Measurements from ENCODE around the gene PPARG.

PPARG gene

GRCh38 chr3:12313519-12313918 lies 24.6 kb downstream of the PPARG start:
- no peak for DNase-seq

GRCh38 chr3:12316253-12316652 lies 27.4 kb downstream of the PPARG start:
- DNase-seq = no peak

GRCh38 chr3:12316729-12317351 lies 28.0 kb downstream of the PPARG start:
- DNase-seq = no peak

- no peak for DNase-seq
These were observed 29.0 kb downstream of the PPARG start for GRCh38 chr3:12317914-12318313.

GRCh38 chr3:12318758-12319621 lies 30.1 kb downstream of the PPARG start:
- no peak for DNase-seq

GRCh38 chr3:12321015-12321414 lies 32.1 kb downstream of the PPARG start:
- no peak for DNase-seq

GRCh38 chr3:12323237-12323636 lies 34.4 kb downstream of the PPARG start:
- DNase-seq = no peak

- no peak for DNase-seq
These were observed 37.0 kb downstream of the PPARG start for GRCh38 chr3:12325586-12326515.

GRCh38 chr3:12327021-12327420 lies 38.2 kb downstream of the PPARG start:
- no peak for DNase-seq

- DNase-seq = no peak
These were observed 39.4 kb downstream of the PPARG start for GRCh38 chr3:12328132-12328836.

GRCh38 chr3:12328837-12329462 lies 40.1 kb downstream of the PPARG start:
- no peak for DNase-seq

- DNase-seq = no peak
These were observed 45.9 kb downstream of the PPARG start for GRCh38 chr3:12334786-12335185.

- DNase-seq = no peak
These were observed 46.6 kb downstream of the PPARG start for GRCh38 chr3:12335421-12335820.

- DNase-seq = no peak
These were observed 47.2 kb downstream of the PPARG start for GRCh38 chr3:12336099-12336498.

- no peak for DNase-seq
These were observed 50.0 kb downstream of the PPARG start for GRCh38 chr3:12338595-12339546.

GRCh38 chr3:12339701-12340480 lies 51.0 kb downstream of the PPARG start:
- DNase-seq = no peak

- DNase-seq = no peak
These were observed 51.6 kb downstream of the PPARG start for GRCh38 chr3:12340506-12340905.

GRCh38 chr3:12342151-12342550 lies 53.3 kb downstream of the PPARG start:
- no peak for DNase-seq

- DNase-seq = no peak
These were observed 54.2 kb downstream of the PPARG start for GRCh38 chr3:12343047-12343501.

- no peak for DNase-seq
These were observed 56.3 kb downstream of the PPARG start for GRCh38 chr3:12345141-12345561.

Measured in SW 1271 (cell line).